Fibroblast of the aortic adventitia (primary cell): Measurements from ENCODE around the gene KIN. TPM values are rescaled to one million over a fixed set of nuclear protein-coding genes. Genes with fewer than 3 reads are reported as not detected.

Source experiments
- DNase-seq: peaks from one replicate; pipeline ENCODE4 v3.0.0-alpha.2; 2010; ENCODE audit warnings: low read depth
- H3K4me3 ChIP-seq: 2 replicates; pipeline ENCODE4 v1.5.1; 2011; ENCODE audit warnings: low read depth, mild to moderate bottlenecking, control low read depth, low read length, moderate library complexity
- CTCF ChIP-seq: IDR thresholded peaks from 2 replicates; pipeline ENCODE4 v1.5.1; 2011; ENCODE audit warnings: mild to moderate bottlenecking, low read length, control low read depth, inconsistent platforms; ENCODE audit not compliant: insufficient read depth
- total RNA-seq: library from RNA; depleted of rRNA; stranded (reverse); fragments of >200 nt; gene quantifications from 2 replicates; pipeline ENCODE4 v1.2.3, GENCODE V29; 2012; ENCODE audit warnings: low replicate concordance

KIN gene
- total RNA-seq, 1 donor: 7.0 TPM

- peak; percentile 81 for DNase-seq
- H3K4me3 ChIP-seq: no peak overlapping the region
- no peak for TF ChIP-seq CTCF
Observed at GRCh38 chr10:7795605-7796004, 7.8 kb upstream of the KIN start.

GRCh38 chr10:7794251-7795026 is 6.6 kb upstream of the KIN start:
- H3K4me3 ChIP-seq: no peak overlapping the region
- DNase-seq: no peak
- TF ChIP-seq CTCF: no peak

GRCh38 chr10:7792541-7792940 is 4.7 kb upstream of the KIN start:
- no peak for TF ChIP-seq CTCF
- no peak overlapping the region for H3K4me3 ChIP-seq
- DNase-seq: peak; percentile 28

GRCh38 chr10:7789390-7789789 is 1.6 kb upstream of the KIN start:
- no peak for TF ChIP-seq CTCF
- DNase-seq: peak; percentile 40
- peak overlapping the region; percentile 92 for H3K4me3 ChIP-seq

- peak overlapping the region; percentile 92 for H3K4me3 ChIP-seq
- peak; percentile 28 for DNase-seq
- TF ChIP-seq CTCF: no peak
Observed at GRCh38 chr10:7788639-7789286, 970 bp upstream of the KIN start.

- H3K4me3 ChIP-seq: peak overlapping the region; percentile 98
- peak; percentile 30 for DNase-seq
- no peak for TF ChIP-seq CTCF
Observed at GRCh38 chr10:7787150-7787856, 490 bp downstream of the KIN start.
